Spleen (tissue), 11 donors: ENCODE results near the gene PRTN3. TPM values are rescaled to one million over a fixed set of nuclear protein-coding genes. Genes with fewer than 3 reads are reported as not detected.

ENCODE experiments used
- DNase-seq: peaks from one replicate; pipeline ENCODE4 v3.0.0-alpha.2; 2020
- H3K27ac ChIP-seq, 8 donors: fragments of 200-600 bp; sonication (generic) in 7 of 8; 1 replicate in 4 of 8; 2 replicates in 4 of 8; pipeline versions ENCODE4 v1.5.0 to v1.8.0; 2016 to 2021; ENCODE audit warnings: inconsistent platforms in 4 of 8, mild to moderate bottlenecking in 4 of 8, moderate library complexity in 1 of 8
- H3K27me3 ChIP-seq, 7 donors: fragments of 200-600 bp; sonication (generic) in 6 of 7; replicated peaks in 1 of 7; 1 replicate in 4 of 7; 2 replicates in 3 of 7; pipeline versions ENCODE4 v1.5.0 to v1.8.0; 2016 to 2021; ENCODE audit warnings: inconsistent platforms in 3 of 7, mild to moderate bottlenecking in 1 of 7
- H3K36me3 ChIP-seq, 6 donors: fragments of 200-600 bp; sonication (generic) in 5 of 6; 1 replicate in 4 of 6; 2 replicates in 2 of 6; pipeline versions ENCODE4 v1.5.0 to v1.8.0; 2016 to 2021; ENCODE audit warnings: inconsistent platforms in 2 of 6
- H3K4me1 ChIP-seq, 6 donors: fragments of 200-600 bp; sonication (generic) in 5 of 6; 1 replicate in 3 of 6; 2 replicates in 3 of 6; pipeline versions ENCODE4 v1.5.0 to v1.8.0; 2016 to 2021; ENCODE audit warnings: inconsistent platforms in 3 of 6
- H3K4me3 ChIP-seq, 8 donors: fragments of 200-600 bp; sonication (generic) in 7 of 8; 1 replicate in 4 of 8; 2 replicates in 4 of 8; pipeline versions ENCODE4 v1.5.0 to v1.8.0; 2016 to 2021; ENCODE audit warnings: inconsistent platforms in 4 of 8, mild to moderate bottlenecking in 4 of 8, moderate library complexity in 2 of 8
- H3K9me3 ChIP-seq, 8 donors: fragments of 200-600 bp; sonication (generic) in 7 of 8; 1 replicate in 4 of 8; 2 replicates in 4 of 8; pipeline versions ENCODE4 v1.5.0 to v1.8.0; 2016 to 2021; ENCODE audit warnings: inconsistent platforms in 4 of 8
- CTCF ChIP-seq, 11 experiments: fragments of 200-600 bp in 7 of 11; fragments of 450-650 bp in 4 of 11; sonication (generic) in 4 of 11; IDR thresholded peaks in 8 of 11; conservative IDR thresholded peaks in 3 of 11; 1 replicate in 7 of 11; 2 replicates in 4 of 11; pipeline versions ENCODE4 v1.4.0 to v1.8.0; 2016 to 2021; ENCODE audit warnings: antibody characterized with exemption in 11 of 11, inconsistent platforms in 4 of 11, mild to moderate bottlenecking in 1 of 11
- POLR2A ChIP-seq, 3 donors: fragments of 450-650 bp; IDR thresholded peaks; one replicate each; pipeline ENCODE4 v1.5.1; 2017; ENCODE audit warnings: antibody characterized with exemption in 3 of 3, mild to moderate bottlenecking in 1 of 3
- POLR2AphosphoS5 ChIP-seq, 3 donors: sonication (generic); formaldehyde crosslinking; IDR thresholded peaks; one replicate each; pipeline ENCODE4 v1.5.1; 2017; ENCODE audit warnings: antibody characterized with exemption in 3 of 3
- WGBS, 5 donors: extraction: QIAGEN DNeasy Blood & Tissue Kit in 3 of 5; methylation state at CpG; one replicate each; pipeline versions ENCODE4 v1.1.5 to v1.1.7; 2013 to 2018; 5-methylcytosine and 5-hydroxymethylcytosine counted together
- intact Hi-C: fragments of 100-400 bp; cut with DNase I; formaldehyde crosslinking; loops from one replicate; pipeline ENCODE4 v1.15.0; 2023; ENCODE audit warnings: low total_unique reads
- polyA plus RNA-seq, 3 donors: library from polyadenylated mRNA; stranded (reverse); fragments of 200-250 nt; gene quantifications; one replicate each; pipeline ENCODE4 v1.2.1, GENCODE V29; 2013
- total RNA-seq, 7 donors: library from RNA; depleted of rRNA in 3 of 7; stranded (reverse); fragments of >200 nt in 3 of 7; fragmentation: NEBNext Ultra II Directional in 4 of 7; extraction: Animal tissue kit (Norgen Biotek cat#: 25700) in 4 of 7; gene quantifications; one replicate each; pipeline versions ENCODE4 v1.1.0 to v1.2.1, GENCODE V29; 2016 to 2021
- donor health status: healthy with polysubstance abuse.
- donor health status: DM: no; HTN: no; CAD: no; lungs with moderate emphysema.
- donor health status: DM: no; HTN: no; CAD: no.
- donor health status: Bipolar disorder and iron deficiency.
- donor health status: healthy.
- donor health status: DM: no; HTN: no; CAD: no.
- donor health status: DM: yes; HTN: yes; CAD: no.

PRTN3 gene
- total and polyA plus RNA-seq, 10 donors = 0.89 to 168 (median 7.9) TPM

- no peaks in the 10 kb centered on the region for H3K36me3 ChIP-seq
- no peak for TF ChIP-seq POLR2A (IDR thresholded peaks at IDR 0.05)
- no peak for TF ChIP-seq POLR2AphosphoS5 (IDR thresholded peaks at IDR 0.05)
- TF ChIP-seq CTCF (IDR thresholded peaks at IDR 0.05 in 8 of 11, conservative IDR thresholded peaks at IDR 0.05 in 3 of 11) = no peak
- H3K4me3 ChIP-seq = peak within 1 kb of the TSS in 5 of 8 donors; percentile 13 to 62 (median 33)
- no peak within 1 kb of the TSS for H3K27ac ChIP-seq
- no peak for DNase-seq
- H3K4me1 ChIP-seq = peaks cover 0 to 56% (median 23%) of the 10 kb centered on the region in 6 donors
- H3K27me3 ChIP-seq = peaks cover 0 to 37% (median 28%) of the 10 kb centered on the region in 7 donors
- WGBS, 5 donors = 1 to 4% (median 3%) methylated on average over 13 to 86 of the region's 86 CpGs
- no peaks in the 10 kb centered on the region for H3K9me3 ChIP-seq
- intact Hi-C loops = no loop called here
Observed at GRCh38 chr19:821825-822503, 18.8 kb upstream of the PRTN3 start, which contains the start of gene PLPPR3. TSS of gene PLPPR3 (minus strand) at chr19:821955. CDS start at chr19:821559, 396 bp downstream.

DNA sequence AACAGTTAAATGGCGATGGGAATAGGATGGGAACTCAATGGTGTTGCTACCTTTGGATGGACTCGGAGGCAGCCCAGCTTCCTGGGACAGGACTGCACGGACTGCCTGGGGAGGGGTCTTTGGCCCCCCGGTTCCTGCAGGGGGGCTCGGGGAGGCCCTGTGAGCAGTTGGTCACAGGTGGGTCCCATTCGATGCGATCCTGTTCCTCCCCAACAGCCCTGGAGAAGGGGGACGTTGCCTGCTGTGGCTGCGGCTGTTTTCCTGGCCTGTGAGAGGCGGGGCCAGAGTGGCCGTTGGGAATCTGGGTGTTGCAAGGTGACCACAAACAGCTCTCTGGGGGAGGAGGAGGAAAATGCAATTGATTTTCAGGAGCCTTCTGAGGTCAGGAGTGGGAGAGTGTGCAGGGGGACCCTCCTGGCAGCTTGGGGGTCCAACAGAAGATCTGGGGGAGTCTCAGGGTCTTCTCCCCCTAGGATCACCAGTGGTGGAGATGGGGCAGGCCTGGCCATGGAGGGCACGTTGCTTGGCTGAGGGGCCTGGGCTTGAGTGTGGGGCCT, 17.2 kb upstream of the PRTN3 start:
- Histone ChIP-seq H3K36me3 (no peaks in the 10 kb centered on the region), H3K27ac (no peak overlapping the region), H3K27me3 (peaks cover 0 to 48% (median 31%) of the 10 kb centered on the region in 7 donors), H3K9me3 (no peaks in the 10 kb centered on the region), H3K4me3 (no peak overlapping the region), H3K4me1 (peaks cover 0 to 71% (median 32%) of the 10 kb centered on the region in 6 donors)
- no peak for DNase-seq
- 36 to 64% (median 44%) methylated on average over 12 of the region's 12 CpGs for WGBS, 5 donors
- intact Hi-C loops = no loop called here
- TF ChIP-seq POLR2AphosphoS5 (IDR thresholded peaks at IDR 0.05) (no peak), POLR2A (IDR thresholded peaks at IDR 0.05) (no peak), CTCF (IDR thresholded peaks at IDR 0.05 in 8 of 11, conservative IDR thresholded peaks at IDR 0.05 in 3 of 11) (no peak)

- WGBS, 5 donors = 46 to 71% (median 57%) methylated on average over 14 to 15 of the region's 15 CpGs
- no peaks in the 10 kb centered on the region for H3K9me3 ChIP-seq
- H3K4me3 ChIP-seq = no peak overlapping the region
- no peaks in the 10 kb centered on the region for H3K36me3 ChIP-seq
- H3K4me1 ChIP-seq = peaks cover 0 to 71% (median 32%) of the 10 kb centered on the region in 6 donors
- H3K27me3 ChIP-seq = peaks cover 0 to 55% (median 31%) of the 10 kb centered on the region in 7 donors
- H3K27ac ChIP-seq = no peak overlapping the region
- intact Hi-C loops = no loop called here
- DNase-seq = peak; percentile 69
- peak in 1 of 3 donors; percentile 37 for TF ChIP-seq POLR2AphosphoS5 (IDR thresholded peaks at IDR 0.05)
- TF ChIP-seq POLR2A (IDR thresholded peaks at IDR 0.05) = no peak
Observed at GRCh38 chr19:824885-825284, 15.9 kb upstream of the PRTN3 start.

DNA sequence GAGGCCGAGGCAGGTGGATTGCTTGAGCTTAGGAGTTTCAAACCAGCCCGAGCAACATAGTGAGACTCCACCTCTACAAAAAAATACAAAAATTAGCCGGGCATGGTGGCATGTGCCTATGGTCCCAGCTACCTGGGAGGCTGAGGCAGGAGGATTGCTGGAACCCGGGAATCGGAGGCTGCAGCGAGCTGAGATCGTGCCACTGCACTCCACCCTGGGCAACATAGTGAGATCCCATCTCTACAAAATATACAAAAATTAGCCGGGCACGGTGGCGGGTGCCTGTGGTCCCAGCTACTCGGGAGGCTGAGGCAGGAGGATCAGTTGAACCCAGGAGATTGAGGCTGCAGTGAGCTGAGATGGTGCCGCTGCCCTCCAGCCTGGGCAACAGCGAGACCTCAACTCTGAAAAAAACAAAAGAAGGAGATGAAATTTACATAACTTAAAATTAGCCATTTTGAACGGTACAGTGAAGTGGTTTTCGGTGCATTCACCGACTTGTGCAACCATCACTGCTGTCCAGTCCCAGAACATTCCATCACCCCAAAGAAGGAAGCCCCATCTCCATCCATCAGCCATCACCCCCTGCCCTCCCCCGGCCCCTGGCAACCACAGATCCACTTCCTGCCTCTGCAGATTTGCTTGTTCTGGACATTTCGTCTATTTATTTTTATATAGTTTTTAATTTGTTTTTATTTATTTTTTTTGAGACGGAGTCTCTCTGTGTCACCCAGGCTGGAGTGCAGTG, 14.7 kb upstream of the PRTN3 start:
- intact Hi-C loops = no loop called here
- H3K9me3 ChIP-seq = no peaks in the 10 kb centered on the region
- H3K27me3 ChIP-seq = peaks cover 0 to 64% (median 31%) of the 10 kb centered on the region in 7 donors
- no peak for DNase-seq
- H3K4me3 ChIP-seq = no peak overlapping the region
- 63 to 75% (median 68%) methylated on average over 18 to 19 of the region's 19 CpGs for WGBS, 5 donors
- no peaks in the 10 kb centered on the region for H3K36me3 ChIP-seq
- TF ChIP-seq CTCF (IDR thresholded peaks at IDR 0.05 in 8 of 11, conservative IDR thresholded peaks at IDR 0.05 in 3 of 11) = no peak
- TF ChIP-seq POLR2A (IDR thresholded peaks at IDR 0.05) = no peak
- TF ChIP-seq POLR2AphosphoS5 (IDR thresholded peaks at IDR 0.05) = no peak
- peaks cover 0 to 79% (median 30%) of the 10 kb centered on the region in 6 donors for H3K4me1 ChIP-seq
- no peak overlapping the region for H3K27ac ChIP-seq
